ENCODE measurements around the gene BMERB1. TPM values are rescaled to one million over a fixed set of nuclear protein-coding genes. Genes with fewer than 3 reads are reported as not detected.
"Not testable (repeated sequence)": the region's sequence is repeated elsewhere in the genome, so short reads cannot be mapped to it uniquely, and the experiment has no call there.

BMERB1 gene
- total and polyA plus RNA-seq, 4 donors: 5.6 to 33.3 (median 9.0) TPM

GRCh38 chr16:15403392-15403995, 30.9 kb upstream of the BMERB1 start (continued):
- TF ChIP-seq ZBTB33 (IDR thresholded peaks at IDR 0.05) (no peak), RXRA (IDR thresholded peaks at IDR 0.05) (no peak), RAD21 (IDR thresholded peaks at IDR 0.05) (no peak), MAX (IDR thresholded peaks at IDR 0.05) (no peak), HNF4A (conservative IDR thresholded peaks at IDR 0.05) (no peak), YY1 (IDR thresholded peaks at IDR 0.05) (no peak), NR2F2 (IDR thresholded peaks at IDR 0.05) (no peak)

- WGBS: 79% methylated on average over 3 of the region's 3 CpGs
- not testable (repeated sequence) for H3K27ac ChIP-seq (ENCODE audit: low read depth in 1 of 2, low read length in 2 of 2); H3K9ac ChIP-seq (ENCODE audit: low read depth in 1 of 2, low read length in 2 of 2); H3K36me3 ChIP-seq (ENCODE audit: control insufficient read depth in 4 of 4, insufficient read depth in 3 of 4, low read depth in 1 of 4, low read length in 3 of 4); H3K27me3 ChIP-seq (ENCODE audit: control insufficient read depth in 4 of 4, insufficient read depth in 4 of 4, low read length in 3 of 4); H3K9me3 ChIP-seq (ENCODE audit: control insufficient read depth in 4 of 4, low read length in 3 of 4); H3K4me3 ChIP-seq (ENCODE audit: low read depth in 1 of 3, low read length in 3 of 3); DNase-seq (ENCODE audit: low spot score)
- H3K4me1 ChIP-seq (ENCODE audit: control insufficient read depth in 4 of 4, insufficient read depth in 4 of 4, low read length in 3 of 4): peaks cover 1 to 12% (median 9%) of the 10 kb centered on the region in 4 donors
These were observed 30.3 kb upstream of the BMERB1 start for GRCh38 chr16:15404091-15404490.

- peaks cover 0 to 3% (median 0%) of the 10 kb centered on the region in 4 donors for H3K36me3 ChIP-seq (ENCODE audit: control insufficient read depth in 4 of 4, insufficient read depth in 3 of 4, low read depth in 1 of 4, low read length in 3 of 4)
- H3K9ac ChIP-seq (ENCODE audit: low read depth in 1 of 2, low read length in 2 of 2): peak overlapping the region in 1 of 2 donors; percentile 16
- no peaks in the 10 kb centered on the region for H3K27me3 ChIP-seq (ENCODE audit: control insufficient read depth in 4 of 4, insufficient read depth in 4 of 4, low read length in 3 of 4)
- WGBS: 24% methylated on average over 4 of the region's 4 CpGs
- peak; percentile 59 for TF ChIP-seq SP1 (IDR thresholded peaks at IDR 0.05)
- peak in 1 of 2 donors; percentile 44 for TF ChIP-seq JUND (IDR thresholded peaks at IDR 0.05)
- no peak for TF ChIP-seq EGR1 (IDR thresholded peaks at IDR 0.05; ENCODE audit: low read depth in 2 of 2)
- TF ChIP-seq YY1 (IDR thresholded peaks at IDR 0.05): peak; percentile 30
- no peak for TF ChIP-seq HNF4G (IDR thresholded peaks at IDR 0.05)
- TF ChIP-seq NR2F2 (IDR thresholded peaks at IDR 0.05): no peak
- peak in 1 of 2 donors; percentile 25 for TF ChIP-seq RAD21 (IDR thresholded peaks at IDR 0.05)
- TF ChIP-seq RXRA (IDR thresholded peaks at IDR 0.05): peak; percentile 74 to 95
- peak; percentile 50 for TF ChIP-seq MAX (IDR thresholded peaks at IDR 0.05)
- TF ChIP-seq HNF4A (conservative IDR thresholded peaks at IDR 0.05): peak; percentile 31 to 70
- TF ChIP-seq FOXA2 (IDR thresholded peaks at IDR 0.05): peak; percentile 8
- peak; percentile 21 for TF ChIP-seq ATF3 (IDR thresholded peaks at IDR 0.05)
- H3K27ac ChIP-seq (ENCODE audit: low read depth in 1 of 2, low read length in 2 of 2): peak overlapping the region; percentile 42 to 63
- H3K9me3 ChIP-seq (ENCODE audit: control insufficient read depth in 4 of 4, low read length in 3 of 4): no peaks in the 10 kb centered on the region
- DNase-seq (ENCODE audit: low spot score): no peak
- H3K4me3 ChIP-seq (ENCODE audit: low read depth in 1 of 3, low read length in 3 of 3): no peak overlapping the region
- H3K4me1 ChIP-seq (ENCODE audit: control insufficient read depth in 4 of 4, insufficient read depth in 4 of 4, low read length in 3 of 4): peaks cover 0 to 8% (median 3%) of the 10 kb centered on the region in 4 donors
These were observed 29.6 kb upstream of the BMERB1 start for GRCh38 chr16:15404792-15405191.

- not testable (repeated sequence) for DNase-seq (ENCODE audit: low spot score); H3K27ac ChIP-seq (ENCODE audit: low read depth in 1 of 2, low read length in 2 of 2); H3K27me3 ChIP-seq (ENCODE audit: control insufficient read depth in 4 of 4, insufficient read depth in 4 of 4, low read length in 3 of 4); H3K4me3 ChIP-seq (ENCODE audit: low read depth in 1 of 3, low read length in 3 of 3); H3K36me3 ChIP-seq (ENCODE audit: control insufficient read depth in 4 of 4, insufficient read depth in 3 of 4, low read depth in 1 of 4, low read length in 3 of 4); H3K9ac ChIP-seq (ENCODE audit: low read depth in 1 of 2, low read length in 2 of 2); H3K4me1 ChIP-seq (ENCODE audit: control insufficient read depth in 4 of 4, insufficient read depth in 4 of 4, low read length in 3 of 4); H3K9me3 ChIP-seq (ENCODE audit: control insufficient read depth in 4 of 4, low read length in 3 of 4)
- 92% methylated on average over 4 of the region's 4 CpGs for WGBS
These were observed 26.6 kb upstream of the BMERB1 start for GRCh38 chr16:15407756-15408155.

- H3K9ac ChIP-seq (ENCODE audit: low read depth in 1 of 2, low read length in 2 of 2); H3K27me3 ChIP-seq (ENCODE audit: control insufficient read depth in 4 of 4, insufficient read depth in 4 of 4, low read length in 3 of 4); H3K27ac ChIP-seq (ENCODE audit: low read depth in 1 of 2, low read length in 2 of 2); H3K36me3 ChIP-seq (ENCODE audit: control insufficient read depth in 4 of 4, insufficient read depth in 3 of 4, low read depth in 1 of 4, low read length in 3 of 4); H3K9me3 ChIP-seq (ENCODE audit: control insufficient read depth in 4 of 4, low read length in 3 of 4); DNase-seq (ENCODE audit: low spot score); H3K4me1 ChIP-seq (ENCODE audit: control insufficient read depth in 4 of 4, insufficient read depth in 4 of 4, low read length in 3 of 4); H3K4me3 ChIP-seq (ENCODE audit: low read depth in 1 of 3, low read length in 3 of 3): not testable (repeated sequence)
- 96% methylated on average over 6 of the region's 6 CpGs for WGBS
These were observed 24.9 kb upstream of the BMERB1 start for GRCh38 chr16:15409476-15409875.
